H9 (cell line): Measurements from ENCODE around the gene TMEM63C. TPM values are rescaled to one million over a fixed set of nuclear protein-coding genes. Genes with fewer than 3 reads are reported as not detected.

Experiments
- DNase-seq: peaks from one replicate; pipeline ENCODE4 v3.0.0-alpha.2; 2017
- H2AFZ ChIP-seq: one replicate; pipeline ENCODE4 v1.6.1; 2013; ENCODE audit warnings: mild to moderate bottlenecking, low read length, control low read depth, moderate library complexity
- H2AK5ac ChIP-seq: 2 replicates; pipeline ENCODE4 v1.6.1; 2013; ENCODE audit warnings: low read length, control low read depth, mixed read lengths; ENCODE audit not compliant: insufficient read length
- H2BK120ac ChIP-seq: one replicate; pipeline ENCODE4 v1.6.1; 2013; ENCODE audit warnings: low read depth, mild to moderate bottlenecking, low read length, control low read depth, inconsistent platforms; ENCODE audit not compliant: poor library complexity, severe bottlenecking
- H2BK12ac ChIP-seq: 2 replicates; pipeline ENCODE4 v1.6.1; 2013; ENCODE audit warnings: low read length, control low read depth, mixed read lengths, low read depth; ENCODE audit not compliant: insufficient read length
- H2BK15ac ChIP-seq: 2 replicates; pipeline ENCODE4 v1.6.1; 2013; ENCODE audit warnings: low read depth, low read length, control low read depth
- H2BK20ac ChIP-seq: one replicate; pipeline ENCODE4 v1.6.1; 2013; ENCODE audit warnings: low read depth, mild to moderate bottlenecking, low read length, control low read depth, inconsistent platforms; ENCODE audit not compliant: poor library complexity, severe bottlenecking
- H2BK5ac ChIP-seq: 2 replicates; pipeline ENCODE4 v1.6.1; 2013; ENCODE audit warnings: low read length, control low read depth, mixed read lengths; ENCODE audit not compliant: insufficient read length
- H3K14ac ChIP-seq: 2 replicates; pipeline ENCODE4 v1.6.1; 2013; ENCODE audit warnings: low read length, control low read depth; ENCODE audit not compliant: insufficient read depth
- H3K18ac ChIP-seq: 2 replicates; pipeline ENCODE4 v1.6.1; 2013; ENCODE audit warnings: low read depth, mild to moderate bottlenecking, mixed read lengths, low read length, control low read depth; ENCODE audit not compliant: insufficient read length
- H3K23ac ChIP-seq: 2 replicates; pipeline ENCODE4 v1.6.1; 2013; ENCODE audit warnings: low read length, control low read depth, mixed read lengths, low read depth; ENCODE audit not compliant: insufficient read length
- H3K23me2 ChIP-seq: 2 replicates; pipeline ENCODE4 v1.6.1; 2013; ENCODE audit warnings: low read depth, mild to moderate bottlenecking, mixed read lengths, low read length, control low read depth; ENCODE audit not compliant: insufficient read length, poor library complexity, severe bottlenecking
- H3K27ac ChIP-seq: 2 replicates; pipeline ENCODE4 v1.5.1; 2013; ENCODE audit warnings: low read length, control low read depth, mixed read lengths, low read depth; ENCODE audit not compliant: insufficient read length
- H3K27me3 ChIP-seq: 2 replicates; pipeline ENCODE4 v1.6.1; 2013; ENCODE audit warnings: low read length, control low read depth, inconsistent platforms; ENCODE audit not compliant: insufficient read depth
- H3K4ac ChIP-seq: 2 replicates; pipeline ENCODE4 v1.6.1; 2013; ENCODE audit warnings: low read depth, mild to moderate bottlenecking, control low read depth, inconsistent platforms, low read length, moderate library complexity
- H3K4me1 ChIP-seq: 2 replicates; pipeline ENCODE4 v1.6.1; 2013; ENCODE audit warnings: low read length, control low read depth, inconsistent platforms; ENCODE audit not compliant: insufficient read depth
- H3K4me2 ChIP-seq: 2 replicates; pipeline ENCODE4 v1.6.1; 2013; ENCODE audit warnings: low read length, control low read depth, mixed read lengths; ENCODE audit not compliant: insufficient read length, insufficient read depth
- H3K56ac ChIP-seq: 2 replicates; pipeline ENCODE4 v1.6.1; 2013; ENCODE audit warnings: low read depth, mild to moderate bottlenecking, mixed read lengths, low read length, control low read depth; ENCODE audit not compliant: insufficient read length
- H3K79me1 ChIP-seq: 2 replicates; pipeline ENCODE4 v1.6.1; 2013; ENCODE audit warnings: low read depth, mild to moderate bottlenecking, moderate library complexity, low read length, control low read depth, inconsistent platforms; ENCODE audit not compliant: insufficient read depth, poor library complexity, severe bottlenecking
- H3K79me2 ChIP-seq: 2 replicates; pipeline ENCODE4 v1.6.1; 2013; ENCODE audit warnings: low read length, control low read depth, inconsistent platforms; ENCODE audit not compliant: insufficient read depth
- H3K9ac ChIP-seq: 2 replicates; pipeline ENCODE4 v1.6.1; 2013; ENCODE audit warnings: low read length, control low read depth, mixed read lengths; ENCODE audit not compliant: insufficient read length; ENCODE audit errors: extremely low read depth
- H3K9me3 ChIP-seq: one replicate; pipeline ENCODE4 v1.6.1; 2013; ENCODE audit warnings: low read depth, low read length, inconsistent platforms; ENCODE audit not compliant: control insufficient read depth
- H3T11ph ChIP-seq: one replicate; pipeline ENCODE4 v1.6.1; 2013; ENCODE audit warnings: mild to moderate bottlenecking, low read length, control low read depth, inconsistent platforms
- H4K20me1 ChIP-seq: one replicate; pipeline ENCODE4 v1.6.1; 2013; ENCODE audit not compliant: control insufficient read depth, insufficient read length, insufficient read depth
- H4K5ac ChIP-seq: 2 replicates; pipeline ENCODE4 v1.6.1; 2013; ENCODE audit warnings: low read depth, mild to moderate bottlenecking, mixed read lengths, low read length, control low read depth; ENCODE audit not compliant: insufficient read length
- H4K8ac ChIP-seq: replicated peaks from 2 replicates; pipeline ENCODE4 v1.6.1; 2013; ENCODE audit warnings: low read length, control low read depth, mixed read lengths, low read depth; ENCODE audit not compliant: insufficient read length
- H4K91ac ChIP-seq: 2 replicates; pipeline ENCODE4 v1.6.1; 2013; ENCODE audit warnings: low read depth, mild to moderate bottlenecking, moderate library complexity, mixed read lengths, low read length, control low read depth; ENCODE audit not compliant: insufficient read length
- H3K27ac Mint-ChIP-seq, 3 experiments: 2 replicates in 2 of 3; 3 replicates in 1 of 3; pipeline ENCODE4 v1.8.0; 2020 to 2021; ENCODE audit warnings: mixed read lengths in 3 of 3, mild to moderate bottlenecking in 1 of 3, moderate library complexity in 1 of 3
- H3K27me3 Mint-ChIP-seq: 2 replicates; pipeline ENCODE4 v1.8.0; 2021; ENCODE audit warnings: low read depth, mild to moderate bottlenecking, moderate library complexity, mixed read lengths
- H3K36me3 Mint-ChIP-seq, 3 experiments: 2 replicates in 2 of 3; 3 replicates in 1 of 3; pipeline ENCODE4 v1.8.0; 2020 to 2021; ENCODE audit warnings: low read depth in 3 of 3, mixed read lengths in 3 of 3; ENCODE audit not compliant: insufficient read depth in 1 of 3
- H3K4me1 Mint-ChIP-seq, 2 experiments: 2 replicates each; pipeline ENCODE4 v1.8.0; 2020; ENCODE audit warnings: mixed read lengths in 2 of 2
- H3K4me3 Mint-ChIP-seq, 2 experiments: 2 replicates in 1 of 2; 3 replicates in 1 of 2; pipeline ENCODE4 v1.8.0; 2020 to 2021; ENCODE audit warnings: mild to moderate bottlenecking in 2 of 2, mixed read lengths in 2 of 2, moderate library complexity in 1 of 2
- H3K9me3 Mint-ChIP-seq, 2 experiments: 2 replicates in 1 of 2; 3 replicates in 1 of 2; pipeline ENCODE4 v1.8.0; 2020; ENCODE audit warnings: mild to moderate bottlenecking in 2 of 2, mixed read lengths in 2 of 2, moderate library complexity in 1 of 2
- CTCF ChIP-seq: fragments of 200-600 bp; sonication (generic); conservative IDR thresholded peaks from 3 replicates; pipeline ENCODE4 v1.8.0; 2021; ENCODE audit warnings: antibody characterized with exemption, mild to moderate bottlenecking
- WGBS: extraction: QIAGEN DNeasy Blood & Tissue Kit; methylation state at CpG from one replicate; pipeline ENCODE4 v1.1.7; 2013; ENCODE audit warnings: missing lambda C conversion rate, low lambda C conversion rate, mixed read lengths; ENCODE audit not compliant: insufficient read length; ENCODE audit errors: extremely low coverage; 5-methylcytosine and 5-hydroxymethylcytosine counted together
- total RNA-seq: library from RNA; stranded (reverse); gene quantifications from 2 replicates; pipeline ENCODE4 v1.2.1, GENCODE V29; 2021

The TMEM63C gene
- total RNA-seq, 1 experiment from 2014 or later, result 2.2 TPM

- H3K4me1 Mint-ChIP-seq, result peaks cover 2 to 9% of the 10 kb centered on the region in 2 experiments
- H4K8ac ChIP-seq, result no peak overlapping the region
- H3K9me3 Mint-ChIP-seq, result no peaks in the 10 kb centered on the region
- H3T11ph ChIP-seq, result no peak overlapping the region
- no peaks in the 10 kb centered on the region for H3K4me1 ChIP-seq
- no peak overlapping the region for H3K27ac ChIP-seq
- no peak overlapping the region for H2AFZ ChIP-seq
- H3K36me3 Mint-ChIP-seq, result no peaks in the 10 kb centered on the region
- no peak overlapping the region for H2BK120ac ChIP-seq
- no peaks in the 10 kb centered on the region for H3K23me2 ChIP-seq
- H3K4ac ChIP-seq, result no peak overlapping the region
- H2BK20ac ChIP-seq, result no peak overlapping the region
- H2BK15ac ChIP-seq, result no peak overlapping the region
- no peaks in the 10 kb centered on the region for H3K79me2 ChIP-seq
- no peak overlapping the region for H4K91ac ChIP-seq
- no CpG with 5 or more reads among the region's 11 CpGs for WGBS
- TF ChIP-seq CTCF, result no peak
- H3K27me3 ChIP-seq, result no peaks in the 10 kb centered on the region
- H3K18ac ChIP-seq, result no peak overlapping the region
- peaks cover 2% of the 10 kb centered on the region for H3K27me3 Mint-ChIP-seq
- peak overlapping the region in 1 of 3 experiments; percentile 37; a peak in 1 of 7 replicates for H3K27ac Mint-ChIP-seq
- H2BK12ac ChIP-seq, result no peak overlapping the region
- H4K5ac ChIP-seq, result no peak overlapping the region
- no peak overlapping the region for H3K9ac ChIP-seq
- H3K4me3 Mint-ChIP-seq, result no peak overlapping the region
- H3K56ac ChIP-seq, result no peak overlapping the region
- DNase-seq, result no peak
- no peak overlapping the region for H3K23ac ChIP-seq
- H2BK5ac ChIP-seq, result no peak overlapping the region
- no peak overlapping the region for H2AK5ac ChIP-seq
- no peak overlapping the region for H3K14ac ChIP-seq
- no peaks in the 10 kb centered on the region for H3K9me3 ChIP-seq
- peaks cover 2% of the 10 kb centered on the region for H4K20me1 ChIP-seq
- no peaks in the 10 kb centered on the region for H3K79me1 ChIP-seq
- no peak overlapping the region for H3K4me2 ChIP-seq
Observed at GRCh38 chr14:77259025-77259715, 77.6 kb downstream of the TMEM63C start.
